Measurements from ENCODE around the gene HES4. TPM values are rescaled to one million over a fixed set of nuclear protein-coding genes. Genes with fewer than 3 reads are reported as not detected.

HES4 gene
- 27.5 and 66.5 TPM in 2 replicates for total RNA-seq (2014; rRNA removed; shearing (Covaris generic))

GRCh38 chr1:999725-1000356 is at the start of gene HES4:
Gene HES4 (minus strand): TSS chr1:1000097. CDS start chr1:999973, 124 bp downstream.
- peak; percentile 43 for DNase-seq (ENCODE audit: low spot score)
- in situ Hi-C loops (cut with HindIII; ENCODE audit: low sequenced_read_pairs), result no loop called here

GRCh38 chr1:1048765-1049164 is 48.9 kb upstream of the HES4 start:
- DNase-seq (ENCODE audit: low spot score), result no peak
- in situ Hi-C loops (cut with HindIII; ENCODE audit: low sequenced_read_pairs), result no loop called here

DNA sequence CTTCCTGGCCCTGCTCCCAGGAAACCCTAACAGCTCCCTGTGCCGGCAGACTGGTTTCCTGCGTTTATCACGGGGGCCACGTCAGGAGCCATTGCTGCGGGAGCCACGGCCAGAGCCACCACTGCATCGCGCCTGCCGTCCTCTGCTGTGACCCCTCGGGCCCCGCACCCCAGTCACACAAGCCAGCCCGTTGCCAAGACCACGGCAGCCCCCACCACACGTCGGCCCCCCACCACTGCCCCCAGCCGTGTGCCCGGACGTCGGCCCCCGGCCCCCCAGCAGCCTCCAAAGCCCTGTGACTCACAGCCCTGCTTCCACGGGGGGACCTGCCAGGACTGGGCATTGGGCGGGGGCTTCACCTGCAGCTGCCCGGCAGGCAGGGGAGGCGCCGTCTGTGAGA is 48.1 kb upstream of the HES4 start:
- no peak for DNase-seq (ENCODE audit: low spot score)
- in situ Hi-C loops (cut with HindIII; ENCODE audit: low sequenced_read_pairs), result no loop called here

GRCh38 chr1:1047407-1047806 is 47.5 kb upstream of the HES4 start:
- DNase-seq (ENCODE audit: low spot score), result no peak
- in situ Hi-C loops (cut with HindIII; ENCODE audit: low sequenced_read_pairs), result no loop called here

DNA sequence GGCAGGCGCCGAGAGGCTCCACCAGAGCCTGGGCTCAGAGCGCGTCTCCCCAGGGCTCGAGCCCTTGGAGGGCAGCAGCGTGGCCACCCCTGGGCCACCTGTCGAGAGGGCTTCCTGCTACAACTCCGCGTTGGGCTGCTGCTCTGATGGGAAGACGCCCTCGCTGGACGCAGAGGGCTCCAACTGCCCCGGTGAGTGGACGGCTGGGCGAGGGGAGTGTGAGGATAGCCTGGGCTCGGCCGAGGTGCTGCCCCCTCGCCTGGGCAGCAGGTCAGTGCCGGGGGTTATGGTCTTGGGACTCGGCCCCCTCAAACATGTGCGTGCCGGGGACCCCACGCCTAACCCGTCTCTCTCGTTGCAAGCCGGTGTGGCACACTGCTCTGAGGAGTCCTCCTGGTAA is 46.9 kb upstream of the HES4 start:
- no peak for DNase-seq (ENCODE audit: low spot score)
- in situ Hi-C loops (cut with HindIII; ENCODE audit: low sequenced_read_pairs), result no loop called here

DNA sequence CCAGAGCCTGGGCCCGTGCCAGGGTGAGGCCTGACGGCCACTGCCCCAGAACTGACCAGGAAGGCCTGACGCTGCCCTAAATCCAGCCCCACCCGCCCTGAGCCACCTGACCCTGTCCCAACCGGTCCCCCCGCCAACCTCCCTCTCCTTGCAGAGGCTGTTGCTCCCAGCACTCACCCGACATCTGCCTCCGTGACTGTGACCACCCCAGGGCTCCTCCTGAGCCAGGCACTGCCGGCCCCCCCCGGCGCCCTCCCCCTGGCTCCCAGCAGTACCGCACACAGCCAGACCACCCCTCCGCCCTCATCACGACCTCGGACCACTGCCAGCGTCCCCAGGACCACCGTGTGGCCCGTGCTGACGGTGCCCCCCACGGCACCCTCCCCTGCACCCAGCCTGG is 46.3 kb upstream of the HES4 start:
- in situ Hi-C loops (cut with HindIII; ENCODE audit: low sequenced_read_pairs), result no loop called here

GRCh38 chr1:1045129-1045528 is 45.2 kb upstream of the HES4 start:
- no peak for DNase-seq (ENCODE audit: low spot score)
- in situ Hi-C loops (cut with HindIII; ENCODE audit: low sequenced_read_pairs), result no loop called here

More for the DNA sequence above, 46.3 kb upstream of the HES4 start:
- DNase-seq (ENCODE audit: low spot score), result no peak

- no peak for DNase-seq (ENCODE audit: low spot score)
- in situ Hi-C loops (cut with HindIII; ENCODE audit: low sequenced_read_pairs), result no loop called here
Observed at GRCh38 chr1:1044455-1045078, 44.7 kb upstream of the HES4 start.

GRCh38 chr1:1043921-1044320 is 44.0 kb upstream of the HES4 start:
- in situ Hi-C loops (cut with HindIII; ENCODE audit: low sequenced_read_pairs), result no loop called here
- DNase-seq (ENCODE audit: low spot score), result no peak

DNA sequence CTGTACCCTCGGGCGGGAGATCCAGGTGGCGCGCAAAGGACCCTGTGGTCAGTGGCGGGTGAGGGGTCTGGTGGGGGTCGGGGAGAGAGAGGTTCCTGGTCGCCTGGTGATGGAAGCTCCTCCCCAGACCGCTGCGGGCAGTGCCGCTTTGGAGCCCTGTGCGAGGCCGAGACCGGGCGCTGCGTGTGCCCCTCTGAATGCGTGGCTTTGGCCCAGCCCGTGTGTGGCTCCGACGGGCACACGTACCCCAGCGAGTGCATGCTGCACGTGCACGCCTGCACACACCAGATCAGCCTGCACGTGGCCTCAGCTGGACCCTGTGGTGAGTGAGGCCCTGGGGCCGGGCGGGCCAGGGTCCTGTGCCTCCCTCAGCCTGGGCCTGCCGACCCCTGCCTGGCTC is 43.5 kb upstream of the HES4 start:
- in situ Hi-C loops (cut with HindIII; ENCODE audit: low sequenced_read_pairs), result no loop called here
- no peak for DNase-seq (ENCODE audit: low spot score)

- in situ Hi-C loops (cut with HindIII; ENCODE audit: low sequenced_read_pairs), result no loop called here
- no peak for DNase-seq (ENCODE audit: low spot score)
Observed at GRCh38 chr1:1042835-1043234, 42.9 kb upstream of the HES4 start.

DNA sequence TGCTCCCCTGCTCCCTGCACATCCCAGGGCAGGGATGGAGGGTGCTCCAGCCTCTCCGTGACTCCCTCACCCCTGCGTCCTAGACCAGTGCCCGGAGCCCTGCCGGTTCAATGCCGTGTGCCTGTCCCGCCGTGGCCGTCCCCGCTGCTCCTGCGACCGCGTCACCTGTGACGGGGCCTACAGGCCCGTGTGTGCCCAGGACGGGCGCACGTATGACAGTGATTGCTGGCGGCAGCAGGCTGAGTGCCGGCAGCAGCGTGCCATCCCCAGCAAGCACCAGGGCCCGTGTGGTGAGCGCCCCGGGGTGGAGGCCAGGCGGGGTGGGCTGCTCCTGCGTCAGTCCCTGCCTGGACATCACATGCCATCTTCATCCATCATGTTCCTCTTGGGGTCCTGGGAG is 42.0 kb upstream of the HES4 start:
- in situ Hi-C loops (cut with HindIII; ENCODE audit: low sequenced_read_pairs), result no loop called here

DNA sequence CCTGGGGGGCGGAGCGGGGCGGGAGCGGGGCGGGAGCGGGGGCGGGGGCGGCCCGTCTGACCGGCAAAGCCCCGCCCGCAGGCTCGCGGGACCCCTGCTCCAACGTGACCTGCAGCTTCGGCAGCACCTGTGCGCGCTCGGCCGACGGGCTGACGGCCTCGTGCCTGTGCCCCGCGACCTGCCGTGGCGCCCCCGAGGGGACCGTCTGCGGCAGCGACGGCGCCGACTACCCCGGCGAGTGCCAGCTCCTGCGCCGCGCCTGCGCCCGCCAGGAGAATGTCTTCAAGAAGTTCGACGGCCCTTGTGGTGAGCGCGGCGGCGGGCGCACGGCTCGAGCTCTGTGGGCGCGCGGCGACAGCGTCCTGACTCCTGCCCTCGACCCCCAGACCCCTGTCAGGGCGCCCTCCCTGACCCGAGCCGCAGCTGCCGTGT is 41.2 kb upstream of the HES4 start:
- in situ Hi-C loops (cut with HindIII; ENCODE audit: low sequenced_read_pairs), result no loop called here
- no peak for DNase-seq (ENCODE audit: low spot score)

More for the DNA sequence above, 42.0 kb upstream of the HES4 start:
- DNase-seq (ENCODE audit: low spot score), result no peak

DNA sequence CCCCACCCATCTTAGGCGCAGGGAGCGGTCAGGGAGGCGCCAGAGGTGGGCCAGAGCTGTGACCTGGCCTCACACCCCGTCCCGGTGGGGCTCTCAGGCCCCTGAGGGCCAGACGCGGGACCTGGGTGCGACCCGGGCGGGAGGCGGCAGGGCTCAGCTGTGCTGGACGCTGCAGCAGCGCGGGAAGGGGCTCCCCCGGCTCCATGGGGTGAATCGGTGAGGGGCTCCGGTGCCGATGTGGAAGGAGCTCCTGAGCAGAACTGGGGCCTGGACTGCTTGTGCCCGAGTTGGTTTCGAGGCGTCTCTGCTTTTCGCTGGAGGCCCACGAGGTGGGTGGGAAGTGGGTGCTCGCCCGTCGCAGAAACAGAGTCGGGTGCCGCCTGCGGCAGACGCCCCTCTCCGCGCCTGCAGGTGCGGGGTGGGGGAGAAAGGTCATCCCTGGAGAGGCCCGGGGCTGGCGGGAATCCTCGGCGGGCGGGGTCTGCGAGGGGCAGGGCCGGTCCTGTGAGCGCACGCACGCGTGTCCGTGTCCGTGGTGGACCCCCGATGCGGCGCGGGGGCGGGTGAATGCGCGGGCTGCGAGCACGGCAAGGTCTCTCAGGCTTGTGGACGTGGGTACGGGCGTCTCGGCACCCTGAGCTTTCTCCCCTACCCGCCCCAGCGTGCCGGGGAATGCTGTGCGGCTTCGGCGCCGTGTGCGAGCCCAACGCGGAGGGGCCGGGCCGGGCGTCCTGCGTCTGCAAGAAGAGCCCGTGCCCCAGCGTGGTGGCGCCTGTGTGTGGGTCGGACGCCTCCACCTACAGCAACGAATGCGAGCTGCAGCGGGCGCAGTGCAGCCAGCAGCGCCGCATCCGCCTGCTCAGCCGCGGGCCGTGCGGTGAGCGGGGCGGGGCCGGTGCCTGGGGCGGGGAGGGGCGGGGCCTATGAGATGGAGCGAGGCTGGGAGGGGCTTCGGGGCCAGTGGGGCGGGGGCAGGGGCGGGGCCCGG is 40.4 kb upstream of the HES4 start:
- DNase-seq (ENCODE audit: low spot score), result no peak
- in situ Hi-C loops (cut with HindIII; ENCODE audit: low sequenced_read_pairs), result no loop called here

DNA sequence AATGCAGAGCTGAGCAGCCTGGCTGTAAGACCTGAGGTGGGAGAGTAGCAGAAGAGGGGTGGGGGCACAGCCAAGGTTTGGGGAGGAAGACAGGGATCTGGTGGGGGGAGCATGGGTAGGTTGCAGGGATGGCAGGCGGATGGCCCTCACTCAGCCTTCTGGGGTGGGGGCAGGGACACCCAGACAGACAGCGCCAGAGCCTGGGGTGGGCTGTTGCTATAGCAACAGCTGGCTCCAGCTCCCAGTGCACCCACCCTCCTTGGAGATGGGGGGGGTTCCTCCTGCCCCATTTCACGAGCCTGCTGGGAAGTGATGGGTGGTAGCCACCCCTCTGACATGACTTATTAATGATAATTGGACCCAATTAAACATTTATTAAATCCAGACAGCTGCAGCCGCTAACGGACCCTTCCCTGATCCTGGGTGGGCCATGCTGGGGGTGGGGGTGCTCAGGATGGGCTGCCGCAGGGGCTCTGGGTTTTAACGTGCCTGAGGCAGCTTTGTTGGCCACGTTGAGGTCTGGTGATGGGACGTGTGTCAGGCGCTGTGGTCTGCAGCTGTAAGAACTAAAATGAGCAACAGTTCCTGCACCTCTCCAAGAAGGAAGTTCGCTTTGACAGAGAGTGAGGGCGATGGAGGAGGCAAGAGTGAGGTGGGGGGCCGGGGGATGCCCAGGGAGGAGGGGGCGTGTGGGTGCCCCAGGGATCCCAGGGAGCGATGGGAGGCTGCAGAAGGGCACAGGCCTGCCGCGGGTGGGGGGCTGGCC is 39.4 kb upstream of the HES4 start:
- no peak for DNase-seq (ENCODE audit: low spot score)
- in situ Hi-C loops (cut with HindIII; ENCODE audit: low sequenced_read_pairs), result no loop called here

GRCh38 chr1:1038694-1039093 is 38.8 kb upstream of the HES4 start:
- in situ Hi-C loops (cut with HindIII; ENCODE audit: low sequenced_read_pairs), result no loop called here
- DNase-seq (ENCODE audit: low spot score), result no peak

DNA sequence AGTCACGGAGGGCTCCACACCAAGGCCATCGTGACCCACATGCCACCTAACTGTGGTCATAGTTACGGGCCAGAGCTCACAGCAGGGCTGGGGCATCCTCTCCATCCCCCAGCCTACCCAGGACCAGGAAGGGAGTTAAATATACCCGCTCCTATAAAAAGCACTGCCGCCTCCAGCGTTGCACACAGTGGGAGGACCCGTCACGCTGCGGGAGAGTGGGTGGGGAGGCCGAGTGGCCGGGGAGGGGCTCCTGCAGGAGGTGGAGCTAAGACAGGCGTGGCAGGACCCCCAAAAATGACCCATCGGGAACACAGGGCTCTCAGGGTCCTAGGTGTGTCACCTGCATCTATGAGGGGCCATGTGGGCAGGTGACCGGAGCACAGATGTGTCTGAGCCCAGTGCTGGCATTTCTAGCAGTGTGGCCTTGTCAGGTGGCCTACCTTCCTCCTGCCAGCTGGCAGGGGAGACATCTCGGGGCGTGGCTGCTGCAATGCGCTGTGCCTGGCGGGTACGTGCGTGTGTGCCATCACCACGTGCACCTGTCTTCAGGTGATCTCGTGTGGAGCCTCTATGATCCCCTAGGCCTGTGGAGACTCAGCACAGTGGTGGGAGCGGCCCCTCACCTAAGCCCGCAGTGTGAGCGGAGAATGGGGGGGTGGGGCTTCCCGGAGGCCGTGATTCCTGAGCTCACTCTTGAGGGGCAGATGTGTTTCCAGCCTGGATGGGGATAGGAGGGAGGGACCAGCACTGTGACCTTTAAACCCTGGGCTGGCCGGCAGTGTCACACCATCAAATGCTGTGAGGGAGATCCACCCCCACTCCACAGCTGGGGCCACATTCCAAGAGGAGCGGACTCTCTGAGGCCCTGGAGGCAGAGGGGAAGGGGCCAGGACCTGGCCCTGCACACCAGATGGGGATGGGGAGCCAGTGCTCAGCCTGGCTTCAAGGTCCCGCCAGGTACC is 37.8 kb upstream of the HES4 start:
- DNase-seq (ENCODE audit: low spot score), result no peak
- in situ Hi-C loops (cut with HindIII; ENCODE audit: low sequenced_read_pairs), result no loop called here

DNA sequence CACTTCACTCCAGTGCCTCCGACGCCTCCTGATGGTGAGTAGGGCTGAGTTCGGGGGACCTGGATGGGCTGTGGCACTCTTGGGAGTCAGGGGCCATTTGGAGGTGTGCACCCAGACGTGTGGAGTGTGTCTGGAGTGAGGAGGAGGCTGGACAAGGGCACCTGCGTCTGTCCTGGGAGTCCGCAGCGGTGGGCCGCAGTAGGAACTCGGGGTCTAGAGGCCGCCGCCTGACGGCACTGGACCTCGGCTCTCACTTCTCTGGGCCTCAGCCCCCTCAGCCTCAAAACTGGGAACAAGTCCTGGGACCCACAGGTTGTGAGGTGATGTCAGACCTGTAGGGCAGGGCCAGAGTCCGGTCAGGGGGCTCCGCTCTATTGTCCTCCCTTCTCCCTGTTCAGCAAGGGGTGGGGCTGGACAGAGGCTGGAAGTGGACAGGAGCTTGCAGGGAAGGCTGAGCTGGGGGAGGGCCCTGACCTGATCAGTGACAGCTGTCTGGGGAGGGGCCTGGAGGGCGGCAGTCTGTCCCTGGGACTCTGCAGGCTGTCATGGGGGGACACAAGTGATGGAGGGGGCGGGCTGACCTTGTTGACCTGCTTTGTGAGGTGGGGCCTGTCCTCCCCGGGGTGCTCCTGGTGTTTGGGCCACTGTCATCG is 35.5 kb upstream of the HES4 start:
- in situ Hi-C loops (cut with HindIII; ENCODE audit: low sequenced_read_pairs), result no loop called here
- no peak for DNase-seq (ENCODE audit: low spot score)
